Measurements from ENCODE around the gene CLEC4F. TPM values are rescaled to one million over a fixed set of nuclear protein-coding genes. Genes with fewer than 3 reads are reported as not detected.

The CLEC4F gene
- total RNA-seq, 1 donor from 2014 or later = 0.49 TPM

- Histone ChIP-seq H3K36me3 (no peaks in the 10 kb centered on the region), H3K4me1 (no peaks in the 10 kb centered on the region), H3K4me3 (no peak within 1 kb of the TSS), H3K27me3 (no peaks in the 10 kb centered on the region), H3K27ac (no peak within 1 kb of the TSS), H3K9me3 (no peaks in the 10 kb centered on the region)
- intact Hi-C loops (cut with DNase I) = no loop called here
- peak in 1 of 2 donors; percentile 62 for DNase-seq (ENCODE audit: extremely low spot score in 2 of 2)
- TF ChIP-seq POLR2A (IDR thresholded peaks at IDR 0.05) = no peak
- TF ChIP-seq, protein P1, sequence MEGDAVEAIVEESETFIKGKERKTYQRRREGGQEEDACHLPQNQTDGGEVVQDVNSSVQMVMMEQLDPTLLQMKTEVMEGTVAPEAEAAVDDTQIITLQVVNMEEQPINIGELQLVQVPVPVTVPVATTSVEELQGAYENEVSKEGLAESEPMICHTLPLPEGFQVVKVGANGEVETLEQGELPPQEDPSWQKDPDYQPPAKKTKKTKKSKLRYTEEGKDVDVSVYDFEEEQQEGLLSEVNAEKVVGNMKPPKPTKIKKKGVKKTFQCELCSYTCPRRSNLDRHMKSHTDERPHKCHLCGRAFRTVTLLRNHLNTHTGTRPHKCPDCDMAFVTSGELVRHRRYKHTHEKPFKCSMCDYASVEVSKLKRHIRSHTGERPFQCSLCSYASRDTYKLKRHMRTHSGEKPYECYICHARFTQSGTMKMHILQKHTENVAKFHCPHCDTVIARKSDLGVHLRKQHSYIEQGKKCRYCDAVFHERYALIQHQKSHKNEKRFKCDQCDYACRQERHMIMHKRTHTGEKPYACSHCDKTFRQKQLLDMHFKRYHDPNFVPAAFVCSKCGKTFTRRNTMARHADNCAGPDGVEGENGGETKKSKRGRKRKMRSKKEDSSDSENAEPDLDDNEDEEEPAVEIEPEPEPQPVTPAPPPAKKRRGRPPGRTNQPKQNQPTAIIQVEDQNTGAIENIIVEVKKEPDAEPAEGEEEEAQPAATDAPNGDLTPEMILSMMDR (IDR thresholded peaks at IDR 0.05) = no peak
- no peak for TF ChIP-seq POLR2AphosphoS5 (IDR thresholded peaks at IDR 0.05; ENCODE audit: insufficient read depth in 1 of 2, low read depth in 1 of 2)
Measured at GRCh38 chr2:70835643-70836042, 15.2 kb upstream of the CLEC4F start, which contains the start of gene CD207. TSS of gene CD207 (minus strand) at chr2:70835816. CDS start at chr2:70835776, 40 bp downstream.

DNA sequence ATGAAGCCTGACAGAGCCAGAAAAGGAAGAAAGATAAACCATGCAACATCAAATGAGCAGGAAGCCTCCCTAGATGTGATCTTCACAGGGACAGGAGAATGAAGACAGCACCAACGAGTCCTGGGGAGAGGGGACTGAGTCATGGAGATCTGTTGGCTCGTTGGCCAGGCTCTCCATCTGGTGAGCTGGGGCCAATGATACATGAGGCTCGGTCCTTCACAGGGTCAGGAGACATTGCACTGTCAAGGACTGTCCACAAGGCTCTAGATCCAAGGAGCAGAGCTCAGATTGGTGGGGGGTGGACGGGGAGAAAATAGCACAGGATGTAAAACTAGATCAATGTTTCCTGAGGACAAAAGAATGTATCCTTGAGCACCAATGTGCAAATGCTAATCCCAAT is 14.5 kb upstream of the CLEC4F start:
- Histone ChIP-seq H3K4me1 (no peaks in the 10 kb centered on the region), H3K9me3 (no peaks in the 10 kb centered on the region), H3K27me3 (no peaks in the 10 kb centered on the region), H3K36me3 (no peaks in the 10 kb centered on the region), H3K27ac (no peak overlapping the region), H3K4me3 (no peak overlapping the region)
- intact Hi-C loops (cut with DNase I) = no loop called here
- TF ChIP-seq POLR2A (IDR thresholded peaks at IDR 0.05) (no peak), POLR2AphosphoS5 (IDR thresholded peaks at IDR 0.05; ENCODE audit: insufficient read depth in 1 of 2, low read depth in 1 of 2) (no peak)
- TF ChIP-seq, protein P1 (IDR thresholded peaks at IDR 0.05) = no peak
- DNase-seq (ENCODE audit: extremely low spot score in 2 of 2) = peak in 1 of 2 donors; percentile 54

DNA sequence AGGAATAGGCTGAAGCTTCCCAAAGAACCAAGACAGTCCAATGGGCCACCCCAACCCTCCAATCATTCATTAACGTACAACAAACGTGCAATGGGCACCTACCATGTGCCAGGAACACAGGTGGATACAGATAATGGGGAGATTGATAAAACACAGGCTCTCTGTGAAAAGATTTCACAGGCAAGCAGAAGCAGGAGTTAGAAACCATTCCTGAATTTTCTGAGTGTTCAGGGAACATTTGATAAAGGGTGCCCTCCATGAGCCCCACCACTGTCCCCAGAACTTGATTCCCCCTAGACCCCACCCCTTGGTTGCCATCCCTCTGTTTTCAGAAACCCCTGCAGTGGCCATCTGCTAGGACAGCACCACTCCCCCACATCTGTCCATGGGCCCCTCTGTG is 13.7 kb upstream of the CLEC4F start:
- Histone ChIP-seq H3K36me3 (no peaks in the 10 kb centered on the region), H3K27ac (no peak overlapping the region), H3K27me3 (no peaks in the 10 kb centered on the region), H3K4me1 (no peaks in the 10 kb centered on the region), H3K4me3 (no peak overlapping the region), H3K9me3 (no peaks in the 10 kb centered on the region)
- TF ChIP-seq POLR2AphosphoS5 (IDR thresholded peaks at IDR 0.05; ENCODE audit: insufficient read depth in 1 of 2, low read depth in 1 of 2) (no peak), POLR2A (IDR thresholded peaks at IDR 0.05) (no peak)
- TF ChIP-seq, protein P1 (IDR thresholded peaks at IDR 0.05) = no peak
- peak in 1 of 2 donors; percentile 52 for DNase-seq (ENCODE audit: extremely low spot score in 2 of 2)
- intact Hi-C loops (cut with DNase I) = no loop called here

GRCh38 chr2:70833246-70833645 is 12.8 kb upstream of the CLEC4F start:
- H3K4me1 ChIP-seq = no peaks in the 10 kb centered on the region
- intact Hi-C loops (cut with DNase I) = no loop called here
- DNase-seq (ENCODE audit: extremely low spot score in 2 of 2) = peak in 1 of 2 donors; percentile 60
- H3K27me3 ChIP-seq = no peaks in the 10 kb centered on the region
- no peak overlapping the region for H3K4me3 ChIP-seq
- no peak for TF ChIP-seq POLR2AphosphoS5 (IDR thresholded peaks at IDR 0.05; ENCODE audit: insufficient read depth in 1 of 2, low read depth in 1 of 2)
- TF ChIP-seq POLR2A (IDR thresholded peaks at IDR 0.05) = no peak
- TF ChIP-seq, protein P1 (IDR thresholded peaks at IDR 0.05) = no peak
- no peaks in the 10 kb centered on the region for H3K36me3 ChIP-seq
- no peaks in the 10 kb centered on the region for H3K9me3 ChIP-seq
- H3K27ac ChIP-seq = no peak overlapping the region

DNA sequence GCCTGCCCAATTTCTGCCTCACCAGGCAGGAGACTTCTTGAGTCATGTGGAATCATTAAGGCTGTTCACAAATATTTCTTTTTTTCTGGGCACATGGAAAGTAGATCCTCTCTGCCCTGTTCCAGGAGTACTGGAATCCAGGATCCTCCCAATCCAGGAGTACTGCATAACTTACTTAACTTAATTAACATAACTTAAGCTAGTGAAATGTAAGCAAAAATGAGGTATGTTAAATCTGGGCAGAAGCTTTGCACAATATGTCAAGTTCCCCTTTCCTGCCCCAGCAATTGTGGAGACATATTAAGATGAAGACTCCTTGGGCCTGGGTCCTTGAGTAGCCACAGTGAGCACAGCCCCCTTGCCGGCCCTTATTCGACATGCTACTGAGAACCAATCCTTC is 12.0 kb upstream of the CLEC4F start:
- intact Hi-C loops (cut with DNase I) = no loop called here
- Histone ChIP-seq H3K4me3 (no peak overlapping the region), H3K9me3 (no peaks in the 10 kb centered on the region), H3K27ac (no peak overlapping the region), H3K27me3 (no peaks in the 10 kb centered on the region), H3K36me3 (no peaks in the 10 kb centered on the region), H3K4me1 (no peaks in the 10 kb centered on the region)
- TF ChIP-seq POLR2AphosphoS5 (IDR thresholded peaks at IDR 0.05; ENCODE audit: insufficient read depth in 1 of 2, low read depth in 1 of 2) = no peak
- TF ChIP-seq, protein P1 (IDR thresholded peaks at IDR 0.05) = no peak
- no peak for TF ChIP-seq POLR2A (IDR thresholded peaks at IDR 0.05)
- no peak for DNase-seq (ENCODE audit: extremely low spot score in 2 of 2)

Data from vagina (tissue), 2 donors.